HepG2 (cell line): ENCODE data around the gene GNG12. TPM values are rescaled to one million over a fixed set of nuclear protein-coding genes. Genes with fewer than 3 reads are reported as not detected.

Source experiments
- ASH2L ChIP-seq: fragments of 300-600, 200-600 bp; sonication (generic); IDR thresholded peaks from 2 replicates; pipeline ENCODE4 v1.7.0; 2017; ENCODE audit warnings: low read depth, mild to moderate bottlenecking, moderate library complexity, mixed read lengths, low read length; ENCODE audit not compliant: insufficient read length
- CC2D1A ChIP-seq: sonication (generic); formaldehyde crosslinking; IDR thresholded peaks from 2 replicates; pipeline ENCODE4 v1.8.1; 2023; ENCODE audit warnings: mild to moderate bottlenecking, missing genetic modification reagents
- DNMT1 ChIP-seq: sonication (generic); formaldehyde crosslinking; IDR thresholded peaks from 2 replicates; pipeline ENCODE4 v1.5.1; 2020; ENCODE audit warnings: mild to moderate bottlenecking, missing genetic modification reagents
- HDAC1 ChIP-seq: sonication (generic); formaldehyde crosslinking; IDR thresholded peaks from 2 replicates; pipeline ENCODE4 v1.5.1; 2020; ENCODE audit warnings: mild to moderate bottlenecking, missing genetic modification reagents
- KLF9 ChIP-seq: IDR thresholded peaks from 2 replicates; pipeline ENCODE4 v1.6.1; 2016; ENCODE audit warnings: low read depth
- NFATC3 ChIP-seq: sonication (generic); formaldehyde crosslinking; IDR thresholded peaks from 2 replicates; pipeline ENCODE4 v1.5.1; 2020; ENCODE audit warnings: mild to moderate bottlenecking, missing genetic modification reagents
- PHF21A ChIP-seq: sonication (generic); formaldehyde crosslinking; IDR thresholded peaks from 2 replicates; pipeline ENCODE4 v1.5.0; 2020; ENCODE audit warnings: mild to moderate bottlenecking, missing genetic modification reagents
- RAD51 ChIP-seq: fragments of 450-650 bp; IDR thresholded peaks from 2 replicates; pipeline ENCODE4 v1.6.1; 2016; ENCODE audit warnings: borderline replicate concordance
- SIN3B ChIP-seq: fragments of 150-350 bp; IDR thresholded peaks from 2 replicates; pipeline ENCODE4 v1.6.1; 2014; ENCODE audit warnings: low read length
- ZBTB7A ChIP-seq: sonication (generic); formaldehyde crosslinking; IDR thresholded peaks from 2 replicates; pipeline ENCODE4 v1.8.0; 2022; ENCODE audit warnings: mild to moderate bottlenecking, missing genetic modification reagents
- ZNF234 ChIP-seq: sonication (generic); formaldehyde crosslinking; conservative IDR thresholded peaks from 2 replicates; pipeline ENCODE4 v1.5.1; 2020; ENCODE audit warnings: mild to moderate bottlenecking, missing genetic modification reagents
- ZNF296 ChIP-seq: sonication (generic); formaldehyde crosslinking; conservative IDR thresholded peaks from 2 replicates; pipeline ENCODE4 v1.5.0; 2020; ENCODE audit warnings: mild to moderate bottlenecking, missing genetic modification reagents
- ZNF552 ChIP-seq: sonication (generic); formaldehyde crosslinking; IDR thresholded peaks from 2 replicates; pipeline ENCODE4 v1.9.0; 2022; ENCODE audit warnings: missing genetic modification reagents, mild to moderate bottlenecking, borderline replicate concordance
- polyA plus RNA-seq, 8 experiments: library from polyadenylated mRNA; depleted of rRNA in 3 of 8; stranded (reverse) in 7 of 8; unstranded in 1 of 8; fragments of >200 nt; fragmentation: Illumina TruSeq in 4 of 8; extraction: Trizol in 4 of 8; gene quantifications; 2 replicates each; pipeline versions ENCODE4 v1.2.1 to v1.2.3, GENCODE V29; 2011 to 2016; ENCODE audit warnings: low read depth in 4 of 8, missing spikeins in 1 of 8, mixed read lengths in 1 of 8; ENCODE audit not compliant: insufficient read depth in 1 of 8
- total RNA-seq, 5 experiments: library from RNA; depleted of rRNA; stranded (reverse); fragments of >200 nt; fragmentation: Illumina TruSeq; extraction: Trizol; gene quantifications; 2 replicates each; pipeline ENCODE4 v1.2.3, GENCODE V29; 2016; ENCODE audit warnings: low read depth in 1 of 5
- TF ChIP-seq, protein P1 (sequence below): IDR thresholded peaks from 2 replicates; pipeline ENCODE4 v1.6.1; 2016; ENCODE audit warnings: low read depth
- TF ChIP-seq, protein P2 (sequence below): sonication (generic); formaldehyde crosslinking; conservative IDR thresholded peaks from 2 replicates; pipeline ENCODE4 v1.4.0; 2020; ENCODE audit warnings: missing genetic modification reagents
- TF ChIP-seq, protein P3 (sequence below): sonication (generic); formaldehyde crosslinking; IDR thresholded peaks from 2 replicates; pipeline ENCODE4 v1.5.0; 2020; ENCODE audit warnings: missing genetic modification reagents
- TF ChIP-seq, protein P4 (sequence below): sonication (generic); formaldehyde crosslinking; IDR thresholded peaks from 2 replicates; pipeline ENCODE4 v1.4.0; 2020; ENCODE audit warnings: missing genetic modification reagents, mild to moderate bottlenecking, borderline replicate concordance
- TF ChIP-seq, protein P5 (sequence below): sonication (generic); formaldehyde crosslinking; IDR thresholded peaks from 2 replicates; pipeline ENCODE4 v1.4.0; 2020; ENCODE audit warnings: mild to moderate bottlenecking, missing genetic modification reagents, borderline replicate concordance

The GNG12 gene
- total and polyA plus RNA-seq, 2 of the 13 experiments (the other 11 are each of a cell fraction or from before 2014, with no cell fraction given): 0.11 TPM

DNA sequence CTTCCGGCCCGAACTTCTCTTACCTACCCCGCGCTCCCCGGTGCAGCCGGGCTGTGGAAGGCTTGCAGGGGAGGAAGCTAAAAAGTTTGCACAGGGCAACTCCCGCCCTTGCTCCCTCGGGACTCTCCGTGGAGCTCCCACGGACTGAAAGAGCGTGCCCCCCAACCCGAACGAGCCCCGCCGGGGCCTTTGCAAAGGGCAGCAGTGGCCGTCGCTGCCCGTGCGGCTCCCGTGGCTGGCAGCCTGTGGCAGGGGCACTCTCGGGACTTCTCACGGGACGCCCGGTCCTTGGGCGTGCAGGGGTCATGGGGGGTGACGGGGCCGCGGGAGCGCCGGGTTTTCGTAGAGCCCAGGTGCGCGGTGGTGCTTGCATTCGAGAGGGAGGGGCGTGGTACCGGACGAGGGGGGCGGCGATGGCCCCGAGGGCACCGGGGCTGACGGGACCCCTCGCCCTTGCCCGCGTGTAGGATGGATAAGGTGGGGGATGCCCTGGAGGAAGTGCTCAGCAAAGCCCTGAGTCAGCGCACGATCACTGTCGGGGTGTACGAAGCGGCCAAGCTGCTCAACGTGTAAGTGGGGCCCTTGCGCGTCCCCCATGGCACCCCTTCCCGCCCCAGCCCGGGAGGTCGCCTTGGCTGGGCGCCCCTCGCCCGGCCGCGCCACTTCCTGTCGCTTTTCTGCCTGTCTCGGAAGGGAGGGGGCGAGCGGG is 147.6 kb downstream of the GNG12 start (continued):
- TF ChIP-seq SIN3B (no peak), NFATC3 (CRISPR knock-in tag) (no peak), DNMT1 (CRISPR knock-in tag) (no peak), PHF21A (CRISPR knock-in tag) (no peak), ZNF552 (CRISPR knock-in tag) (no peak), HDAC1 (CRISPR knock-in tag) (peak; percentile 60), ZNF296 (CRISPR knock-in tag) (no peak), RAD51 (no peak), ASH2L (no peak), ZBTB7A (CRISPR knock-in tag) (peak; percentile 48), KLF9 (no peak), ZNF234 (CRISPR knock-in tag) (no peak), CC2D1A (CRISPR knock-in tag) (no peak)
- TF ChIP-seq, protein P1, sequence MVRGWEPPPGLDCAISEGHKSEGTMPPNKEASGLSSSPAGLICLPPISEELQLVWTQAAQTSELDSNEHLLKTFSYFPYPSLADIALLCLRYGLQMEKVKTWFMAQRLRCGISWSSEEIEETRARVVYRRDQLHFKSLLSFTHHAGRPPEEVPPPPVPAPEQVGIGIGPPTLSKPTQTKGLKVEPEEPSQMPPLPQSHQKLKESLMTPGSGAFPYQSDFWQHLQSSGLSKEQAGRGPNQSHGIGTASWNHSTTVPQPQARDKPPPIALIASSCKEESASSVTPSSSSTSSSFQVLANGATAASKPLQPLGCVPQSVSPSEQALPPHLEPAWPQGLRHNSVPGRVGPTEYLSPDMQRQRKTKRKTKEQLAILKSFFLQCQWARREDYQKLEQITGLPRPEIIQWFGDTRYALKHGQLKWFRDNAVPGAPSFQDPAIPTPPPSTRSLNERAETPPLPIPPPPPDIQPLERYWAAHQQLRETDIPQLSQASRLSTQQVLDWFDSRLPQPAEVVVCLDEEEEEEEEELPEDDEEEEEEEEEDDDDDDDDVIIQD (CRISPR knock-in tag): no peak
- TF ChIP-seq, protein P2, sequence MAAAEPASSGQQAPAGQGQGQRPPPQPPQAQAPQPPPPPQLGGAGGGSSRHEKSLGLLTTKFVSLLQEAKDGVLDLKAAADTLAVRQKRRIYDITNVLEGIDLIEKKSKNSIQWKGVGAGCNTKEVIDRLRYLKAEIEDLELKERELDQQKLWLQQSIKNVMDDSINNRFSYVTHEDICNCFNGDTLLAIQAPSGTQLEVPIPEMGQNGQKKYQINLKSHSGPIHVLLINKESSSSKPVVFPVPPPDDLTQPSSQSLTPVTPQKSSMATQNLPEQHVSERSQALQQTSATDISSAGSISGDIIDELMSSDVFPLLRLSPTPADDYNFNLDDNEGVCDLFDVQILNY (CRISPR knock-in tag): no peak
- TF ChIP-seq, protein P3, sequence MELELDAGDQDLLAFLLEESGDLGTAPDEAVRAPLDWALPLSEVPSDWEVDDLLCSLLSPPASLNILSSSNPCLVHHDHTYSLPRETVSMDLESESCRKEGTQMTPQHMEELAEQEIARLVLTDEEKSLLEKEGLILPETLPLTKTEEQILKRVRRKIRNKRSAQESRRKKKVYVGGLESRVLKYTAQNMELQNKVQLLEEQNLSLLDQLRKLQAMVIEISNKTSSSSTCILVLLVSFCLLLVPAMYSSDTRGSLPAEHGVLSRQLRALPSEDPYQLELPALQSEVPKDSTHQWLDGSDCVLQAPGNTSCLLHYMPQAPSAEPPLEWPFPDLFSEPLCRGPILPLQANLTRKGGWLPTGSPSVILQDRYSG (CRISPR knock-in tag): 0 out of 2 replicates have a peak, but pooled peaks have one; percentile 19
- TF ChIP-seq, protein P4, sequence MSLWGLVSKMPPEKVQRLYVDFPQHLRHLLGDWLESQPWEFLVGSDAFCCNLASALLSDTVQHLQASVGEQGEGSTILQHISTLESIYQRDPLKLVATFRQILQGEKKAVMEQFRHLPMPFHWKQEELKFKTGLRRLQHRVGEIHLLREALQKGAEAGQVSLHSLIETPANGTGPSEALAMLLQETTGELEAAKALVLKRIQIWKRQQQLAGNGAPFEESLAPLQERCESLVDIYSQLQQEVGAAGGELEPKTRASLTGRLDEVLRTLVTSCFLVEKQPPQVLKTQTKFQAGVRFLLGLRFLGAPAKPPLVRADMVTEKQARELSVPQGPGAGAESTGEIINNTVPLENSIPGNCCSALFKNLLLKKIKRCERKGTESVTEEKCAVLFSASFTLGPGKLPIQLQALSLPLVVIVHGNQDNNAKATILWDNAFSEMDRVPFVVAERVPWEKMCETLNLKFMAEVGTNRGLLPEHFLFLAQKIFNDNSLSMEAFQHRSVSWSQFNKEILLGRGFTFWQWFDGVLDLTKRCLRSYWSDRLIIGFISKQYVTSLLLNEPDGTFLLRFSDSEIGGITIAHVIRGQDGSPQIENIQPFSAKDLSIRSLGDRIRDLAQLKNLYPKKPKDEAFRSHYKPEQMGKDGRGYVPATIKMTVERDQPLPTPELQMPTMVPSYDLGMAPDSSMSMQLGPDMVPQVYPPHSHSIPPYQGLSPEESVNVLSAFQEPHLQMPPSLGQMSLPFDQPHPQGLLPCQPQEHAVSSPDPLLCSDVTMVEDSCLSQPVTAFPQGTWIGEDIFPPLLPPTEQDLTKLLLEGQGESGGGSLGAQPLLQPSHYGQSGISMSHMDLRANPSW (CRISPR knock-in tag): no peak
- TF ChIP-seq, protein P5, sequence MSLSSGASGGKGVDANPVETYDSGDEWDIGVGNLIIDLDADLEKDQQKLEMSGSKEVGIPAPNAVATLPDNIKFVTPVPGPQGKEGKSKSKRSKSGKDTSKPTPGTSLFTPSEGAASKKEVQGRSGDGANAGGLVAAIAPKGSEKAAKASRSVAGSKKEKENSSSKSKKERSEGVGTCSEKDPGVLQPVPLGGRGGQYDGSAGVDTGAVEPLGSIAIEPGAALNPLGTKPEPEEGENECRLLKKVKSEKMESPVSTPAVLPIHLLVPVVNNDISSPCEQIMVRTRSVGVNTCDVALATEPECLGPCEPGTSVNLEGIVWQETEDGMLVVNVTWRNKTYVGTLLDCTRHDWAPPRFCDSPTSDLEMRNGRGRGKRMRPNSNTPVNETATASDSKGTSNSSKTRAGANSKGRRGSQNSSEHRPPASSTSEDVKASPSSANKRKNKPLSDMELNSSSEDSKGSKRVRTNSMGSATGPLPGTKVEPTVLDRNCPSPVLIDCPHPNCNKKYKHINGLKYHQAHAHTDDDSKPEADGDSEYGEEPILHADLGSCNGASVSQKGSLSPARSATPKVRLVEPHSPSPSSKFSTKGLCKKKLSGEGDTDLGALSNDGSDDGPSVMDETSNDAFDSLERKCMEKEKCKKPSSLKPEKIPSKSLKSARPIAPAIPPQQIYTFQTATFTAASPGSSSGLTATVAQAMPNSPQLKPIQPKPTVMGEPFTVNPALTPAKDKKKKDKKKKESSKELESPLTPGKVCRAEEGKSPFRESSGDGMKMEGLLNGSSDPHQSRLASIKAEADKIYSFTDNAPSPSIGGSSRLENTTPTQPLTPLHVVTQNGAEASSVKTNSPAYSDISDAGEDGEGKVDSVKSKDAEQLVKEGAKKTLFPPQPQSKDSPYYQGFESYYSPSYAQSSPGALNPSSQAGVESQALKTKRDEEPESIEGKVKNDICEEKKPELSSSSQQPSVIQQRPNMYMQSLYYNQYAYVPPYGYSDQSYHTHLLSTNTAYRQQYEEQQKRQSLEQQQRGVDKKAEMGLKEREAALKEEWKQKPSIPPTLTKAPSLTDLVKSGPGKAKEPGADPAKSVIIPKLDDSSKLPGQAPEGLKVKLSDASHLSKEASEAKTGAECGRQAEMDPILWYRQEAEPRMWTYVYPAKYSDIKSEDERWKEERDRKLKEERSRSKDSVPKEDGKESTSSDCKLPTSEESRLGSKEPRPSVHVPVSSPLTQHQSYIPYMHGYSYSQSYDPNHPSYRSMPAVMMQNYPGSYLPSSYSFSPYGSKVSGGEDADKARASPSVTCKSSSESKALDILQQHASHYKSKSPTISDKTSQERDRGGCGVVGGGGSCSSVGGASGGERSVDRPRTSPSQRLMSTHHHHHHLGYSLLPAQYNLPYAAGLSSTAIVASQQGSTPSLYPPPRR (CRISPR knock-in tag): no peak
